ENCODE measurements around the gene RPL4.
"Not testable (repeated sequence)": the region's sequence is repeated elsewhere in the genome, so short reads cannot be mapped to it uniquely, and the experiment has no call there.

Gene RPL4

GRCh38 chr15:66505430-66505811 is 766 bp upstream of the RPL4 start:
- TF ChIP-seq CTCF (IDR thresholded peaks at IDR 0.05; ENCODE audit: insufficient read depth, low read length) (no peak), POLR2AphosphoS5 (IDR thresholded peaks at IDR 0.05; ENCODE audit: low read depth) (no peak), REST (IDR thresholded peaks at IDR 0.05; ENCODE audit: insufficient replicate concordance, low read depth) (no peak), SPI1 (IDR thresholded peaks at IDR 0.05; ENCODE audit: borderline replicate concordance, low read depth) (no peak), GABPA (IDR thresholded peaks at IDR 0.05; ENCODE audit: low read depth) (no peak)
- no peak for DNase-seq (ENCODE audit: low read depth in 1 of 2, low spot score in 1 of 2)
- Histone ChIP-seq H3K4me3 (replicated peaks; ENCODE audit: insufficient read depth, low read length) (peak overlapping the region; percentile 86), H3K27me3 (ENCODE audit: insufficient read depth, poor library complexity, severe bottlenecking) (no peaks in the 10 kb centered on the region), H3K27ac (replicated peaks) (peak overlapping the region; percentile 99)

- TF ChIP-seq REST (IDR thresholded peaks at IDR 0.05; ENCODE audit: insufficient replicate concordance, low read depth): no peak
- TF ChIP-seq POLR2AphosphoS5 (IDR thresholded peaks at IDR 0.05; ENCODE audit: low read depth): no peak
- no peak for TF ChIP-seq CTCF (IDR thresholded peaks at IDR 0.05; ENCODE audit: insufficient read depth, low read length)
- no peak for TF ChIP-seq GABPA (IDR thresholded peaks at IDR 0.05; ENCODE audit: low read depth)
- no peak for TF ChIP-seq SPI1 (IDR thresholded peaks at IDR 0.05; ENCODE audit: borderline replicate concordance, low read depth)
- no peaks in the 10 kb centered on the region for H3K27me3 ChIP-seq (ENCODE audit: insufficient read depth, poor library complexity, severe bottlenecking)
- H3K4me3 ChIP-seq (replicated peaks; ENCODE audit: insufficient read depth, low read length): peak overlapping the region; percentile 86
- peak overlapping the region; percentile 99 for H3K27ac ChIP-seq (replicated peaks)
- no peak for DNase-seq (ENCODE audit: low read depth in 1 of 2, low spot score in 1 of 2)
Measured at GRCh38 chr15:66503780-66504562, 684 bp downstream of the RPL4 start.

GRCh38 chr15:66503041-66503648 is 1.5 kb downstream of the RPL4 start:
- peak overlapping the region; percentile 99 for H3K27ac ChIP-seq (replicated peaks)
- DNase-seq (ENCODE audit: low read depth in 1 of 2, low spot score in 1 of 2); H3K27me3 ChIP-seq (ENCODE audit: insufficient read depth, poor library complexity, severe bottlenecking): not testable (repeated sequence)
- H3K4me3 ChIP-seq (replicated peaks; ENCODE audit: insufficient read depth, low read length): peak overlapping the region; percentile 86

GRCh38 chr15:66502491-66502890 is 2.2 kb downstream of the RPL4 start:
- Histone ChIP-seq H3K27me3 (ENCODE audit: insufficient read depth, poor library complexity, severe bottlenecking) (no peaks in the 10 kb centered on the region), H3K4me3 (replicated peaks; ENCODE audit: insufficient read depth, low read length) (peak overlapping the region; percentile 86), H3K27ac (replicated peaks) (peak overlapping the region; percentile 99)
- no peak for DNase-seq (ENCODE audit: low read depth in 1 of 2, low spot score in 1 of 2)
- no peak for TF ChIP-seq GABPA (IDR thresholded peaks at IDR 0.05; ENCODE audit: low read depth)
- no peak for TF ChIP-seq POLR2AphosphoS5 (IDR thresholded peaks at IDR 0.05; ENCODE audit: low read depth)
- TF ChIP-seq SPI1 (IDR thresholded peaks at IDR 0.05; ENCODE audit: borderline replicate concordance, low read depth): no peak
- no peak for TF ChIP-seq REST (IDR thresholded peaks at IDR 0.05; ENCODE audit: insufficient replicate concordance, low read depth)
- no peak for TF ChIP-seq CTCF (IDR thresholded peaks at IDR 0.05; ENCODE audit: insufficient read depth, low read length)

GRCh38 chr15:66500346-66500745 is 4.3 kb downstream of the RPL4 start:
- H3K27me3 ChIP-seq (ENCODE audit: insufficient read depth, poor library complexity, severe bottlenecking); H3K27ac ChIP-seq (replicated peaks); H3K4me3 ChIP-seq (replicated peaks; ENCODE audit: insufficient read depth, low read length); DNase-seq (ENCODE audit: low read depth in 1 of 2, low spot score in 1 of 2): not testable (repeated sequence)
